H9 (cell line): ENCODE results near the gene OPN1MW. TPM values are rescaled to one million over a fixed set of nuclear protein-coding genes. Genes with fewer than 3 reads are reported as not detected.
"Not testable (repeated sequence)": the region's sequence is repeated elsewhere in the genome, so short reads cannot be mapped to it uniquely, and the experiment has no call there.

Source experiments
- DNase-seq: peaks from one replicate; pipeline ENCODE4 v3.0.0-alpha.2; 2017
- H2AFZ ChIP-seq: one replicate; pipeline ENCODE4 v1.6.1; 2013; ENCODE audit warnings: mild to moderate bottlenecking, low read length, control low read depth, moderate library complexity
- H2AK5ac ChIP-seq: 2 replicates; pipeline ENCODE4 v1.6.1; 2013; ENCODE audit warnings: low read length, control low read depth, mixed read lengths; ENCODE audit not compliant: insufficient read length
- H2BK120ac ChIP-seq: one replicate; pipeline ENCODE4 v1.6.1; 2013; ENCODE audit warnings: low read depth, mild to moderate bottlenecking, low read length, control low read depth, inconsistent platforms; ENCODE audit not compliant: poor library complexity, severe bottlenecking
- H2BK12ac ChIP-seq: 2 replicates; pipeline ENCODE4 v1.6.1; 2013; ENCODE audit warnings: low read length, control low read depth, mixed read lengths, low read depth; ENCODE audit not compliant: insufficient read length
- H2BK15ac ChIP-seq: 2 replicates; pipeline ENCODE4 v1.6.1; 2013; ENCODE audit warnings: low read depth, low read length, control low read depth
- H2BK20ac ChIP-seq: one replicate; pipeline ENCODE4 v1.6.1; 2013; ENCODE audit warnings: low read depth, mild to moderate bottlenecking, low read length, control low read depth, inconsistent platforms; ENCODE audit not compliant: poor library complexity, severe bottlenecking
- H2BK5ac ChIP-seq: 2 replicates; pipeline ENCODE4 v1.6.1; 2013; ENCODE audit warnings: low read length, control low read depth, mixed read lengths; ENCODE audit not compliant: insufficient read length
- H3K14ac ChIP-seq: 2 replicates; pipeline ENCODE4 v1.6.1; 2013; ENCODE audit warnings: low read length, control low read depth; ENCODE audit not compliant: insufficient read depth
- H3K18ac ChIP-seq: 2 replicates; pipeline ENCODE4 v1.6.1; 2013; ENCODE audit warnings: low read depth, mild to moderate bottlenecking, mixed read lengths, low read length, control low read depth; ENCODE audit not compliant: insufficient read length
- H3K23ac ChIP-seq: 2 replicates; pipeline ENCODE4 v1.6.1; 2013; ENCODE audit warnings: low read length, control low read depth, mixed read lengths, low read depth; ENCODE audit not compliant: insufficient read length
- H3K23me2 ChIP-seq: 2 replicates; pipeline ENCODE4 v1.6.1; 2013; ENCODE audit warnings: low read depth, mild to moderate bottlenecking, mixed read lengths, low read length, control low read depth; ENCODE audit not compliant: insufficient read length, poor library complexity, severe bottlenecking
- H3K27ac ChIP-seq: 2 replicates; pipeline ENCODE4 v1.5.1; 2013; ENCODE audit warnings: low read length, control low read depth, mixed read lengths, low read depth; ENCODE audit not compliant: insufficient read length
- H3K27me3 ChIP-seq: 2 replicates; pipeline ENCODE4 v1.6.1; 2013; ENCODE audit warnings: low read length, control low read depth, inconsistent platforms; ENCODE audit not compliant: insufficient read depth
- H3K4ac ChIP-seq: 2 replicates; pipeline ENCODE4 v1.6.1; 2013; ENCODE audit warnings: low read depth, mild to moderate bottlenecking, control low read depth, inconsistent platforms, low read length, moderate library complexity
- H3K4me1 ChIP-seq: 2 replicates; pipeline ENCODE4 v1.6.1; 2013; ENCODE audit warnings: low read length, control low read depth, inconsistent platforms; ENCODE audit not compliant: insufficient read depth
- H3K4me2 ChIP-seq: 2 replicates; pipeline ENCODE4 v1.6.1; 2013; ENCODE audit warnings: low read length, control low read depth, mixed read lengths; ENCODE audit not compliant: insufficient read length, insufficient read depth
- H3K56ac ChIP-seq: 2 replicates; pipeline ENCODE4 v1.6.1; 2013; ENCODE audit warnings: low read depth, mild to moderate bottlenecking, mixed read lengths, low read length, control low read depth; ENCODE audit not compliant: insufficient read length
- H3K79me1 ChIP-seq: 2 replicates; pipeline ENCODE4 v1.6.1; 2013; ENCODE audit warnings: low read depth, mild to moderate bottlenecking, moderate library complexity, low read length, control low read depth, inconsistent platforms; ENCODE audit not compliant: insufficient read depth, poor library complexity, severe bottlenecking
- H3K79me2 ChIP-seq: 2 replicates; pipeline ENCODE4 v1.6.1; 2013; ENCODE audit warnings: low read length, control low read depth, inconsistent platforms; ENCODE audit not compliant: insufficient read depth
- H3K9ac ChIP-seq: 2 replicates; pipeline ENCODE4 v1.6.1; 2013; ENCODE audit warnings: low read length, control low read depth, mixed read lengths; ENCODE audit not compliant: insufficient read length; ENCODE audit errors: extremely low read depth
- H3K9me3 ChIP-seq: one replicate; pipeline ENCODE4 v1.6.1; 2013; ENCODE audit warnings: low read depth, low read length, inconsistent platforms; ENCODE audit not compliant: control insufficient read depth
- H3T11ph ChIP-seq: one replicate; pipeline ENCODE4 v1.6.1; 2013; ENCODE audit warnings: mild to moderate bottlenecking, low read length, control low read depth, inconsistent platforms
- H4K20me1 ChIP-seq: one replicate; pipeline ENCODE4 v1.6.1; 2013; ENCODE audit not compliant: control insufficient read depth, insufficient read length, insufficient read depth
- H4K5ac ChIP-seq: 2 replicates; pipeline ENCODE4 v1.6.1; 2013; ENCODE audit warnings: low read depth, mild to moderate bottlenecking, mixed read lengths, low read length, control low read depth; ENCODE audit not compliant: insufficient read length
- H4K8ac ChIP-seq: replicated peaks from 2 replicates; pipeline ENCODE4 v1.6.1; 2013; ENCODE audit warnings: low read length, control low read depth, mixed read lengths, low read depth; ENCODE audit not compliant: insufficient read length
- H4K91ac ChIP-seq: 2 replicates; pipeline ENCODE4 v1.6.1; 2013; ENCODE audit warnings: low read depth, mild to moderate bottlenecking, moderate library complexity, mixed read lengths, low read length, control low read depth; ENCODE audit not compliant: insufficient read length
- H3K27ac Mint-ChIP-seq, 3 experiments: 2 replicates in 2 of 3; 3 replicates in 1 of 3; pipeline ENCODE4 v1.8.0; 2020 to 2021; ENCODE audit warnings: mixed read lengths in 3 of 3, mild to moderate bottlenecking in 1 of 3, moderate library complexity in 1 of 3
- H3K27me3 Mint-ChIP-seq: 2 replicates; pipeline ENCODE4 v1.8.0; 2021; ENCODE audit warnings: low read depth, mild to moderate bottlenecking, moderate library complexity, mixed read lengths
- H3K36me3 Mint-ChIP-seq, 3 experiments: 2 replicates in 2 of 3; 3 replicates in 1 of 3; pipeline ENCODE4 v1.8.0; 2020 to 2021; ENCODE audit warnings: low read depth in 3 of 3, mixed read lengths in 3 of 3; ENCODE audit not compliant: insufficient read depth in 1 of 3
- H3K4me1 Mint-ChIP-seq, 2 experiments: 2 replicates each; pipeline ENCODE4 v1.8.0; 2020; ENCODE audit warnings: mixed read lengths in 2 of 2
- H3K4me3 Mint-ChIP-seq, 2 experiments: 2 replicates in 1 of 2; 3 replicates in 1 of 2; pipeline ENCODE4 v1.8.0; 2020 to 2021; ENCODE audit warnings: mild to moderate bottlenecking in 2 of 2, mixed read lengths in 2 of 2, moderate library complexity in 1 of 2
- H3K9me3 Mint-ChIP-seq, 2 experiments: 2 replicates in 1 of 2; 3 replicates in 1 of 2; pipeline ENCODE4 v1.8.0; 2020; ENCODE audit warnings: mild to moderate bottlenecking in 2 of 2, mixed read lengths in 2 of 2, moderate library complexity in 1 of 2
- WGBS: extraction: QIAGEN DNeasy Blood & Tissue Kit; methylation state at CpG from one replicate; pipeline ENCODE4 v1.1.7; 2013; ENCODE audit warnings: missing lambda C conversion rate, low lambda C conversion rate, mixed read lengths; ENCODE audit not compliant: insufficient read length; ENCODE audit errors: extremely low coverage; 5-methylcytosine and 5-hydroxymethylcytosine counted together
- total RNA-seq: library from RNA; stranded (reverse); gene quantifications from 2 replicates; pipeline ENCODE4 v1.2.1, GENCODE V29; 2021

The OPN1MW gene
- total RNA-seq, 1 experiment from 2014 or later = not detected

GRCh38 chrX:154164902-154165301, 17.5 kb upstream of the OPN1MW start:
- H4K8ac ChIP-seq, H3K4ac ChIP-seq, H3K9me3 Mint-ChIP-seq, H2BK15ac ChIP-seq, H3K36me3 Mint-ChIP-seq, H3K27ac ChIP-seq, H3K79me2 ChIP-seq, H3K27ac Mint-ChIP-seq, H4K91ac ChIP-seq, H3K4me3 Mint-ChIP-seq, H2BK5ac ChIP-seq, H3K9me3 ChIP-seq, H3K18ac ChIP-seq, H2BK12ac ChIP-seq, H3K23ac ChIP-seq, H2BK120ac ChIP-seq, H3K4me1 Mint-ChIP-seq, H3K14ac ChIP-seq, H3K79me1 ChIP-seq, H3K4me2 ChIP-seq, H3K23me2 ChIP-seq, H2AFZ ChIP-seq, H3K27me3 ChIP-seq, DNase-seq, H3K4me1 ChIP-seq, H2AK5ac ChIP-seq, H3T11ph ChIP-seq, H2BK20ac ChIP-seq, H3K9ac ChIP-seq, H4K20me1 ChIP-seq, H3K27me3 Mint-ChIP-seq, H4K5ac ChIP-seq, H3K56ac ChIP-seq: not testable (repeated sequence)
- WGBS = no CpG with 5 or more reads among the region's 8 CpGs

DNA sequence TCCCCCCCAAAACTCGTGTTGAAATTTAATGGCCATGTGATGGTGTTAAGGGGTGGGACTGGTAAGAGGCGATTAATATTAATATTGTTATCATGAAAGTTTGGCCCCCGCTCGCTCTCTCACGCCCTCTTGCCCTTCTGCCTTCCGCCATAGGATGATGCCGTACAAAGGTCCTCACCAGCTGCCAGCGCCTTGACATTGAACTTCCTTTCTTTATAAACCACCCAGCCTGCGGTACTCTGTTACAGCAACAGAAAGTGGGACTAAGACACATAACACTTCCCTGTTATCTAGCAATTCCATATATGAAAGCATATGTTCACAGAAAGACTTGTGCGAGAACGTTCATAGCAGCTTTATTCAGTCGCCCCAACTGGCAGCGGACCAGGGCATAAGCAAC, 14.0 kb upstream of the OPN1MW start:
- not testable (repeated sequence) for H3K4me1 Mint-ChIP-seq, H3K27ac Mint-ChIP-seq, H4K20me1 ChIP-seq, H3K27ac ChIP-seq, H4K8ac ChIP-seq, H3K4ac ChIP-seq, H2BK5ac ChIP-seq, H3T11ph ChIP-seq, DNase-seq, H2BK12ac ChIP-seq, H3K36me3 Mint-ChIP-seq, H4K5ac ChIP-seq, H3K4me1 ChIP-seq, H3K9ac ChIP-seq, H2AFZ ChIP-seq, H4K91ac ChIP-seq, H3K79me1 ChIP-seq, H3K56ac ChIP-seq, H3K27me3 ChIP-seq, H3K27me3 Mint-ChIP-seq, H3K9me3 Mint-ChIP-seq, H3K23me2 ChIP-seq, H2AK5ac ChIP-seq, H2BK15ac ChIP-seq, H3K14ac ChIP-seq, H3K23ac ChIP-seq, H3K4me2 ChIP-seq, H3K79me2 ChIP-seq, H2BK20ac ChIP-seq, H3K9me3 ChIP-seq, H2BK120ac ChIP-seq, H3K4me3 Mint-ChIP-seq, H3K18ac ChIP-seq
- WGBS = no CpG with 5 or more reads among the region's 13 CpGs
